ENCODE data around the gene SIGLEC12. TPM values are rescaled to one million over a fixed set of nuclear protein-coding genes. Genes with fewer than 3 reads are reported as not detected.
"Not testable (repeated sequence)": the region's sequence is repeated elsewhere in the genome, so short reads cannot be mapped to it uniquely, and the experiment has no call there.

The SIGLEC12 gene
- total RNA-seq, 1 donor from 2014 or later = not detected

DNA sequence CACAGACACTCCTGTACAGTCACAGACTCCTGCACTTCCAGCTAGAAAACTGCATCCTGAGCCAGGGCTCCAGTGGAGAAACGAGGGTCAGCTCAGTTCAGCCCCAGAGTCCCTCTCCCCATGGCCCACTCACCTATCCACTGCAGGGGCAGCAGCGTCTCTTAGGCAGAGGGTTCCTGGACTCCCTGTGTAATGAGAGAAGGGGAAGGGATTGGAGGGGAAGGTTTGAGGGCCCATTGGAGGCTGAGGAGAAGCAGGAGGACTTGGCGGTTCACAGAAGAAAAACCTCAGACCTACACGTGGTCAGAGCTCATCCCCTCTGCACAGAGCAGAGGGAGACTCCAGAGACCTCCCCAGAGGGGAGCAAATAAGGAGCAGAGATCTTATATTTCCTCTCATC, 32.4 kb downstream of the SIGLEC12 start:
- H3K4me3 ChIP-seq (ENCODE audit: low read depth, low read length) = no peak overlapping the region
- FAIRE-seq (no peak), DNase-seq (ENCODE audit: low read depth) (no peak)
- TF ChIP-seq, protein P1, sequence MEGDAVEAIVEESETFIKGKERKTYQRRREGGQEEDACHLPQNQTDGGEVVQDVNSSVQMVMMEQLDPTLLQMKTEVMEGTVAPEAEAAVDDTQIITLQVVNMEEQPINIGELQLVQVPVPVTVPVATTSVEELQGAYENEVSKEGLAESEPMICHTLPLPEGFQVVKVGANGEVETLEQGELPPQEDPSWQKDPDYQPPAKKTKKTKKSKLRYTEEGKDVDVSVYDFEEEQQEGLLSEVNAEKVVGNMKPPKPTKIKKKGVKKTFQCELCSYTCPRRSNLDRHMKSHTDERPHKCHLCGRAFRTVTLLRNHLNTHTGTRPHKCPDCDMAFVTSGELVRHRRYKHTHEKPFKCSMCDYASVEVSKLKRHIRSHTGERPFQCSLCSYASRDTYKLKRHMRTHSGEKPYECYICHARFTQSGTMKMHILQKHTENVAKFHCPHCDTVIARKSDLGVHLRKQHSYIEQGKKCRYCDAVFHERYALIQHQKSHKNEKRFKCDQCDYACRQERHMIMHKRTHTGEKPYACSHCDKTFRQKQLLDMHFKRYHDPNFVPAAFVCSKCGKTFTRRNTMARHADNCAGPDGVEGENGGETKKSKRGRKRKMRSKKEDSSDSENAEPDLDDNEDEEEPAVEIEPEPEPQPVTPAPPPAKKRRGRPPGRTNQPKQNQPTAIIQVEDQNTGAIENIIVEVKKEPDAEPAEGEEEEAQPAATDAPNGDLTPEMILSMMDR (IDR thresholded peaks at IDR 0.05; ENCODE audit: insufficient read depth, low read length, severe bottlenecking) = no peak
- H3K36me3 ChIP-seq (ENCODE audit: control insufficient read depth, insufficient read depth, low read length) = no peaks in the 10 kb centered on the region
- H3K27me3 ChIP-seq (ENCODE audit: control insufficient read depth, insufficient read depth, low read length) = no peaks in the 10 kb centered on the region

DNA sequence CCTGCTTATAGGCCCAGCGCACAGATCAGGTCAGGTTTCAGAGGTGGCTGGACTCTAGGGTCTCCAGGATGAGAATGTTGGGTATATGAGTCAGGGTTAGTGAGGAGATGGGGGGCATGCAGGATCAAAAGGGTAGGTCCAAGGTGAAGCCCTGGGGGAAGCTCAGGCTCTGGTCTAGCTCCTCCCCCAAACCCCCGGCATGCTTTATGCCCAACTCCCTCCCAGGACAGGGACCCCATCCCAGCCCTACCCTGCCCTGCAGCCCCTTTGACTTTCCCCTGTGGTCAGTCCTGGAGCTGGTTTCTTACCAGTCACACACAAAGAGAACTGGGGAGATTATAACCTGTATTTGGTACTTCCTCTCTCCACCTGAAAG, 33.1 kb downstream of the SIGLEC12 start:
- H3K36me3 ChIP-seq (ENCODE audit: control insufficient read depth, insufficient read depth, low read length) = no peaks in the 10 kb centered on the region
- no peaks in the 10 kb centered on the region for H3K27me3 ChIP-seq (ENCODE audit: control insufficient read depth, insufficient read depth, low read length)
- DNase-seq (ENCODE audit: low read depth) = no peak
- H3K4me3 ChIP-seq (ENCODE audit: low read depth, low read length) = no peak overlapping the region
- no peak for FAIRE-seq
- TF ChIP-seq, protein P1 (IDR thresholded peaks at IDR 0.05; ENCODE audit: insufficient read depth, low read length, severe bottlenecking) = no peak

DNA sequence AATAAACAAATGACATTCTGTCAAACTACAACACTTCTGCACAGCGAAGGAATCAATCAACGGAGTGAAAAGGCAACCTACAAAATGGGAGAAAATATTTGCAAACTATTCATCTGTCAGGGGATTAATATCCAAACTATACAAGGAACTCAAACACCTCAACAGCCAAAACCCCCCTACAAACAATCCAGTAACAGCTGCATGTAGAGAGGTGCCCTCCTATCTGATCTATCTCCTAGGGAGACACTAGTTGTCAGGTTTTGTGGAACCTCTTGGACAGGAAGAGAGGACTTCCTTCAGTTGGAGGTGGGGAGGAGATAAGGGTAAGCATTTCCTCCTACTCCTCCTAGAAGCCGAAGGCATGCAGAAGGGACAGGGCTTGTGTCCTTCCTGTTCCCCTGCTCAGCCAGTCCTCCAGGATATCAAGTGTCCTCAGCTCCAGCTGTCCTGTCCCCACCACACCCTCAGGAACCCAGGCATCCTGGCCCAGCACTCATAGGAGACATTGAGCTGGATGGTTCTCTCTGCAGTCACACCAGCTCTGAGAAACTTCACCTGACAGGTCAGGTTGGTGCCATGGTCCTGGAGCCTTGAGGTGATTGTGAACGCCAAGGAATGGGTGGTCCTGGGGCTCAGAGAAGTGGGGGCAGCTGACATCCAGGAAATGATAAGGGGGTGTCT, 33.6 kb downstream of the SIGLEC12 start:
- DNase-seq (ENCODE audit: low read depth) (no peak), FAIRE-seq (no peak)
- no peaks in the 10 kb centered on the region for H3K27me3 ChIP-seq (ENCODE audit: control insufficient read depth, insufficient read depth, low read length)
- TF ChIP-seq, protein P1 (IDR thresholded peaks at IDR 0.05; ENCODE audit: insufficient read depth, low read length, severe bottlenecking) = no peak
- H3K36me3 ChIP-seq (ENCODE audit: control insufficient read depth, insufficient read depth, low read length) = no peaks in the 10 kb centered on the region
- no peak overlapping the region for H3K4me3 ChIP-seq (ENCODE audit: low read depth, low read length)

DNA sequence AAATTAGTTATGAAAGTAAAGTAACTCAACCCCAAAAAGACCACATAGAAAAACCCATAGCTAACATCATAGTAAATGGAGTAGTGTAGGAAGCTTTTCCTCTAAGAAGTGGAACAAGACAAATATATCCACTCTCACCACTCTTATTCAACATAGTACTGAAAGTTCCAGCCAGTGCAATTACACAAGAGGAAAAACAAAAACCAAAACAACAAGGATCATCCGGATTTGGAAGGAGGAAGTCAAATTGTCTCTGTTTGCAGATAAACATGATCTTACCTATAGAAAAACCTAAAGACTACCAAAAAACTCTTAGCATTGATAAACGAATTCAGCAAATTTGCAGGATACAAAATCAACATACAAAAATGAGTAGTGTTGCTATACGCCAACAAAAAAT, 34.9 kb downstream of the SIGLEC12 start:
- no peak overlapping the region for H3K4me3 ChIP-seq (ENCODE audit: low read depth, low read length)
- FAIRE-seq (no peak), DNase-seq (ENCODE audit: low read depth) (no peak)
- H3K27me3 ChIP-seq (ENCODE audit: control insufficient read depth, insufficient read depth, low read length) = no peaks in the 10 kb centered on the region
- TF ChIP-seq, protein P1 (IDR thresholded peaks at IDR 0.05; ENCODE audit: insufficient read depth, low read length, severe bottlenecking) = no peak
- H3K36me3 ChIP-seq (ENCODE audit: control insufficient read depth, insufficient read depth, low read length) = no peaks in the 10 kb centered on the region

DNA sequence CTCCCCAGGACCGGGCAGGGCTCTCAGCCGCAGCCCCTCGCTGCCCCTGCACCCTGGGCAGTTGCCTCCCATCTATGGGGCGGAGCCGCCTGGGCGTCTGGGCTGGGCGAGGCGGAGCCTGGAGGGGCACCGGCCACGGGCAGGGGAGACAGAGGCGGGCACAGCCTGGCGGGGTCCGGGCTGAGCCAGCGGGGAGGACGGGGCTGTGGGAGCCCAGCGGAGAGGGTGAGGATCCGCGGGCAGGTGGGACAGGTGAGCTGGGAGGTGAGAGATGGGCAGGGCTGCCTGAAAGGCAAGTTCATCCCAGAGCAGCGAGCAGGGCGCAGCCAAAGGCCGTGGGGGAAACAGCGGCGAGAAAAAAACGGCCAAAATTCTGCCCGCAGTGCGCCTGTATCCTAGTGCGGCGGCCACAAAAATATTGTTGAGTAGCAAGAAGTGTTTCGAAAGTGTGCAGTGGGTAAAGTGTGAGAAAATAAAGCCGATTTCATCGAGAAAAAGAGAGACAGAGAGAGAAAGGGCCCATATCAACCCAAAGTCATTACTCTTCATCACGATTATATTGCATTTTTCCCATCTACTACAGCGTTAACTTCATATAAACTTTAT, 37.5 kb downstream of the SIGLEC12 start:
- not testable (repeated sequence) for H3K36me3 ChIP-seq (ENCODE audit: control insufficient read depth, insufficient read depth, low read length); H3K27me3 ChIP-seq (ENCODE audit: control insufficient read depth, insufficient read depth, low read length); DNase-seq (ENCODE audit: low read depth); FAIRE-seq; H3K4me3 ChIP-seq (ENCODE audit: low read depth, low read length)

DNA sequence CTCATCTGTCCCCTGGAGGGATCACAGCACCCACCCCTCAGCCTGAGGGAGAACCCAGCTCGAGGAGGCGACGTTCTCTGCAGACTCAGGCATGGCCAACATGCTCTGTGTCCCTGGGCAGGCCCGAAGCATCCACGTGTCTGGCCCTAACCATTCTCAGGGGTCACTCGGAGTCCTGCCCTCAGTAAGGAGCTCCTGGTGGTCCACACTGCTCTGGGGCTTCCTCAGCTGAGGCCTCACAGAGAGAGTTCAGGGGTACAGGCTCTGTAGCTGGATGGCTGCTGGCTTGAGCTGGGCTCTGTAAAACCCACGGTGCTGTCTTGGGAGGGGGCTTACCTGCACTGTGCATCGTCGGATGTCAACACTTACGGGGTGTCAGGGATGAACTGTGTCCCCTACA, 38.9 kb downstream of the SIGLEC12 start:
- TF ChIP-seq, protein P1 (IDR thresholded peaks at IDR 0.05; ENCODE audit: insufficient read depth, low read length, severe bottlenecking) = no peak
- H3K4me3 ChIP-seq (ENCODE audit: low read depth, low read length) = no peak overlapping the region
- H3K27me3 ChIP-seq (ENCODE audit: control insufficient read depth, insufficient read depth, low read length) = no peaks in the 10 kb centered on the region
- no peaks in the 10 kb centered on the region for H3K36me3 ChIP-seq (ENCODE audit: control insufficient read depth, insufficient read depth, low read length)
- FAIRE-seq = no peak
- DNase-seq (ENCODE audit: low read depth) = no peak
